NCI-H446 treated with DMSO at 0.1 percent for 48 hours (cell line): ENCODE data around the gene CDH8.

Experiments used
- DNase-seq: peaks from one replicate; lab custom pipeline; 2025; lab: John Stamatoyannopoulos, UW

CDH8 gene

GRCh38 chr16:62029947-62030346 is 6.3 kb downstream of the CDH8 start:
- DNase-seq: no peak

- DNase-seq: no peak
Observed at GRCh38 chr16:62022688-62023087, 13.6 kb downstream of the CDH8 start.

GRCh38 chr16:62021161-62021581 is 15.1 kb downstream of the CDH8 start:
- no peak for DNase-seq

GRCh38 chr16:62020681-62021080 is 15.6 kb downstream of the CDH8 start:
- no peak for DNase-seq

GRCh38 chr16:62019851-62020250 is 16.4 kb downstream of the CDH8 start:
- DNase-seq: no peak

- no peak for DNase-seq
Observed at GRCh38 chr16:62018301-62019060, 17.8 kb downstream of the CDH8 start.

- no peak for DNase-seq
Observed at GRCh38 chr16:62014319-62014923, 21.8 kb downstream of the CDH8 start.

- no peak for DNase-seq
Observed at GRCh38 chr16:62010186-62010585, 26.1 kb downstream of the CDH8 start.

- DNase-seq: no peak
Observed at GRCh38 chr16:61998460-61998859, 37.8 kb downstream of the CDH8 start.

- DNase-seq: no peak
Observed at GRCh38 chr16:61993108-61993507, 43.1 kb downstream of the CDH8 start.

- DNase-seq: no peak
Observed at GRCh38 chr16:61987474-61988012, 48.7 kb downstream of the CDH8 start.

- DNase-seq: no peak
Observed at GRCh38 chr16:61969077-61969382, 67.2 kb downstream of the CDH8 start.

GRCh38 chr16:61968242-61969076 is 67.8 kb downstream of the CDH8 start:
- no peak for DNase-seq

GRCh38 chr16:61957075-61957855 is 79.0 kb downstream of the CDH8 start:
- no peak for DNase-seq

GRCh38 chr16:61952841-61953240 is 83.4 kb downstream of the CDH8 start:
- no peak for DNase-seq

- no peak for DNase-seq
Observed at GRCh38 chr16:61948414-61948813, 87.8 kb downstream of the CDH8 start.

- no peak for DNase-seq
Observed at GRCh38 chr16:61946019-61946418, 90.2 kb downstream of the CDH8 start.

- DNase-seq: no peak
Observed at GRCh38 chr16:61945511-61945910, 90.7 kb downstream of the CDH8 start.

- no peak for DNase-seq
Observed at GRCh38 chr16:61944004-61944403, 92.2 kb downstream of the CDH8 start.

GRCh38 chr16:61940611-61941010 is 95.6 kb downstream of the CDH8 start:
- no peak for DNase-seq

- no peak for DNase-seq
Observed at GRCh38 chr16:61937646-61938045, 98.6 kb downstream of the CDH8 start.

- no peak for DNase-seq
Observed at GRCh38 chr16:61936522-61936921, 99.7 kb downstream of the CDH8 start.
